IMR-90 (cell line): ENCODE data around the gene AHR. TPM values are rescaled to one million over a fixed set of nuclear protein-coding genes. Genes with fewer than 3 reads are reported as not detected.
"Not testable (repeated sequence)": the region's sequence is repeated elsewhere in the genome, so short reads cannot be mapped to it uniquely, and the experiment has no call there.

ENCODE experiments used
- ATAC-seq: fragments of 200-7000 bp; cut with Tn5 transposase; 2 replicates; pipeline ENCODE4 v1.9.1; 2020; ENCODE audit warnings: low read depth, mild to moderate bottlenecking, moderate library complexity
- BruUV-seq: library from RNA; stranded (reverse); fragments of 400-500 nt; replicated peaks from 2 replicates; lab custom pipeline; 2021; lab: Mats Ljungman, UMichigan
- CTCF ChIA-PET: fragments of 300-600 bp; formaldehyde crosslinking; extraction: SDS; loops from one replicate; lab custom pipeline; 2021; ENCODE audit warnings: antibody characterized with exemption; lab: Yijun Ruan, JAX
- POLR2A ChIA-PET: fragments of 300-600 bp; sonication (Branson Sonifier 250); formaldehyde crosslinking; loops from one replicate; lab custom pipeline; 2022; ENCODE audit warnings: antibody characterized with exemption; ENCODE audit not compliant: unreplicated experiment; lab: Charles Lee
- DNase-seq: peaks from one replicate; pipeline ENCODE4 v3.0.0; 2013
- H2AFZ ChIP-seq: replicated peaks from 2 replicates; pipeline ENCODE3; 2013; ENCODE audit warnings: low read length, mild to moderate bottlenecking; ENCODE audit not compliant: poor library complexity
- H2AK5ac ChIP-seq: 2 replicates; pipeline ENCODE4 v1.6.1; 2013; ENCODE audit warnings: low read depth, low read length, inconsistent platforms
- H2AK9ac ChIP-seq: replicated peaks from 2 replicates; pipeline ENCODE3; 2013; ENCODE audit warnings: mild to moderate bottlenecking, low read depth, low read length, moderate library complexity; ENCODE audit not compliant: poor library complexity
- H2BK120ac ChIP-seq: 2 replicates; pipeline ENCODE4 v1.6.1; 2013; ENCODE audit warnings: low read depth, low read length, inconsistent platforms
- H2BK15ac ChIP-seq: 3 replicates; pipeline ENCODE4 v1.6.1; 2013; ENCODE audit warnings: low read depth, low read length, inconsistent platforms
- H2BK20ac ChIP-seq: 2 replicates; pipeline ENCODE4 v1.6.1; 2013; ENCODE audit warnings: low read depth, mild to moderate bottlenecking, inconsistent platforms, low read length, moderate library complexity
- H2BK5ac ChIP-seq: 2 replicates; pipeline ENCODE4 v1.6.1; 2013; ENCODE audit warnings: mild to moderate bottlenecking, low read depth, low read length, inconsistent platforms; ENCODE audit not compliant: poor library complexity, severe bottlenecking
- H3K14ac ChIP-seq: replicated peaks from 2 replicates; pipeline ENCODE4 v1.6.1; 2013; ENCODE audit warnings: low read depth, low read length, inconsistent platforms
- H3K18ac ChIP-seq: 2 replicates; pipeline ENCODE4 v1.6.1; 2013; ENCODE audit warnings: low read depth, low read length, control low read depth
- H3K23ac ChIP-seq: 2 replicates; pipeline ENCODE4 v1.6.1; 2013; ENCODE audit warnings: low read depth, low read length, inconsistent platforms
- H3K27ac ChIP-seq: 2 replicates; pipeline ENCODE4 v1.5.1; 2013; ENCODE audit warnings: mild to moderate bottlenecking, control low read depth, low read length; ENCODE audit not compliant: insufficient read depth
- H3K27me3 ChIP-seq: 2 replicates; pipeline ENCODE4 v1.6.1; 2013; ENCODE audit warnings: low read length; ENCODE audit not compliant: control insufficient read depth, insufficient read depth
- H3K36me3 ChIP-seq: 2 replicates; pipeline ENCODE4 v1.6.1; 2013; ENCODE audit warnings: low read length, mixed read lengths; ENCODE audit not compliant: control insufficient read depth, insufficient read depth
- H3K4ac ChIP-seq: 2 replicates; pipeline ENCODE4 v1.6.1; 2013; ENCODE audit warnings: low read depth, low read length, inconsistent platforms
- H3K4me1 ChIP-seq: 2 replicates; pipeline ENCODE4 v1.6.1; 2013; ENCODE audit warnings: low read length, mixed read lengths; ENCODE audit not compliant: control insufficient read depth, insufficient read depth
- H3K4me2 ChIP-seq: 2 replicates; pipeline ENCODE4 v1.6.1; 2013; ENCODE audit warnings: low read depth, mild to moderate bottlenecking, control low read depth, low read length, moderate library complexity
- H3K4me3 ChIP-seq: 2 replicates; pipeline ENCODE4 v1.5.1; 2013; ENCODE audit warnings: low read depth, mild to moderate bottlenecking, control low read depth, low read length, moderate library complexity; ENCODE audit not compliant: insufficient read depth
- H3K56ac ChIP-seq: 2 replicates; pipeline ENCODE4 v1.6.1; 2013; ENCODE audit warnings: low read length, inconsistent platforms; ENCODE audit not compliant: insufficient read depth; ENCODE audit errors: extremely low read depth
- H3K79me1 ChIP-seq, 2 experiments: 2 replicates each; pipeline ENCODE4 v1.6.1; 2013; ENCODE audit warnings: low read length in 2 of 2, inconsistent platforms in 1 of 2, low read depth in 1 of 2
- H3K9ac ChIP-seq: 2 replicates; pipeline ENCODE4 v1.6.1; 2013; ENCODE audit warnings: low read depth, low read length, control low read depth
- H3K9me1 ChIP-seq: 2 replicates; pipeline ENCODE4 v1.6.1; 2013; ENCODE audit warnings: low read length, inconsistent platforms; ENCODE audit not compliant: insufficient read depth
- H3K9me3 ChIP-seq: 2 replicates; pipeline ENCODE4 v1.6.1; 2013; ENCODE audit warnings: low read length; ENCODE audit not compliant: control insufficient read depth, insufficient read depth
- H4K20me1 ChIP-seq: 2 replicates; pipeline ENCODE4 v1.6.1; 2013; ENCODE audit warnings: low read length, inconsistent platforms; ENCODE audit not compliant: insufficient read depth
- H4K5ac ChIP-seq: 2 replicates; pipeline ENCODE4 v1.6.1; 2013; ENCODE audit warnings: mild to moderate bottlenecking, low read depth, low read length, control low read depth
- H4K8ac ChIP-seq, 2 experiments: 2 replicates each; pipeline ENCODE4 v1.6.1; 2013; ENCODE audit warnings: low read depth in 2 of 2, low read length in 2 of 2, control low read depth in 1 of 2, inconsistent platforms in 1 of 2
- H4K91ac ChIP-seq: 2 replicates; pipeline ENCODE4 v1.6.1; 2013; ENCODE audit warnings: low read depth, low read length, inconsistent platforms; ENCODE audit not compliant: insufficient read depth
- WGBS, 2 experiments: methylation state at CpG; one replicate each; pipeline versions ENCODE4 v1.1.5 to v1.1.7; 2013; ENCODE audit warnings: missing lambda C conversion rate in 2 of 2; ENCODE audit not compliant: insufficient read length in 1 of 2; ENCODE audit errors: extremely low coverage in 2 of 2; 5-methylcytosine and 5-hydroxymethylcytosine counted together
- dilution Hi-C: fragments of 300-500 bp; cut with HindIII; formaldehyde crosslinking; loops from one replicate; pipeline ENCODE4 v1.14.3; 2018; ENCODE audit warnings: low sequenced_read_pairs; ENCODE audit not compliant: unreplicated experiment
- in situ Hi-C: fragments of 300-500 bp; cut with MboI; formaldehyde crosslinking; loops from 3 replicates; pipeline ENCODE4 v1.14.3; 2019; ENCODE audit warnings: low sequenced_read_pairs, inconsistent platforms, mixed read lengths
- intact Hi-C: fragments of 100-400 bp; cut with micrococcal nuclease; formaldehyde crosslinking; loops from 2 replicates; pipeline ENCODE4 v1.10.0; 2022
- polyA plus RNA-seq, 3 experiments: library from polyadenylated mRNA; depleted of rRNA; stranded (reverse); fragments of >200 nt; gene quantifications; 2 replicates each; pipeline ENCODE4 v1.2.3, GENCODE V29; 2012; ENCODE audit warnings: low replicate concordance in 1 of 3
- total RNA-seq: library from RNA; depleted of rRNA; stranded (reverse); fragments of >200 nt; gene quantifications from 2 replicates; pipeline ENCODE4 v1.2.3, GENCODE V29; 2012

Gene AHR
- total and polyA plus RNA-seq, 2 of the 4 experiments (the other 2 are of a cell fraction): 6.9 to 55.2 TPM

DNA sequence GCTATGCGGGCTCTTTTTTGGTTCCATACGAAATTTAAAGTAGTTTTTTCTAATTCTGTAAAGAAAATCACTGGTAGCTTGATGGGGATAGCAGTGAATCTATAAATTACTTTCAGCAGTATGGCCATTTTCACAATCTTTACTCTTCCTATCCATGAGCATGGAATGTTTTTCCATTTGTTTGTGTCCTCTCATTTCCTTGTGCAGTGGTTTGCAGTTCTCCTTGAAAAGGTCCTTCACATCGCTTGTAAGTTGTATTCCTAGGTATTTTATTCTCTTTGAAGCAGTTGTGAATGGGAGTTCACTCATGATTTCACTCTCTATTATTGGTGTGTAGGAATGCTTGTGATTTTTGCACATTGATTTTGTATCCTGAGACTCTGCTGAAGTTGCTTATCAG lies 51.9 kb downstream of the AHR start:
- CTCF ChIA-PET, dilution Hi-C loops, H3K4ac ChIP-seq, H3K4me1 ChIP-seq, in situ Hi-C loops, H2BK120ac ChIP-seq, H3K9me3 ChIP-seq, H3K14ac ChIP-seq, H2AFZ ChIP-seq, ATAC-seq, H2BK5ac ChIP-seq, H4K5ac ChIP-seq, H3K27ac ChIP-seq, H3K56ac ChIP-seq, DNase-seq, POLR2A ChIA-PET, H2AK5ac ChIP-seq, H3K4me3 ChIP-seq, intact Hi-C loops, H4K8ac ChIP-seq, H3K23ac ChIP-seq, H3K27me3 ChIP-seq, H2BK15ac ChIP-seq, H4K20me1 ChIP-seq, H3K79me1 ChIP-seq, H2BK20ac ChIP-seq, H3K4me2 ChIP-seq, H3K9ac ChIP-seq, H3K9me1 ChIP-seq, H3K18ac ChIP-seq, H2AK9ac ChIP-seq, H3K36me3 ChIP-seq, H4K91ac ChIP-seq, BruUV-seq: not testable (repeated sequence)
- no CpG with 5 or more reads among the region's 3 CpGs for WGBS, 2 experiments

DNA sequence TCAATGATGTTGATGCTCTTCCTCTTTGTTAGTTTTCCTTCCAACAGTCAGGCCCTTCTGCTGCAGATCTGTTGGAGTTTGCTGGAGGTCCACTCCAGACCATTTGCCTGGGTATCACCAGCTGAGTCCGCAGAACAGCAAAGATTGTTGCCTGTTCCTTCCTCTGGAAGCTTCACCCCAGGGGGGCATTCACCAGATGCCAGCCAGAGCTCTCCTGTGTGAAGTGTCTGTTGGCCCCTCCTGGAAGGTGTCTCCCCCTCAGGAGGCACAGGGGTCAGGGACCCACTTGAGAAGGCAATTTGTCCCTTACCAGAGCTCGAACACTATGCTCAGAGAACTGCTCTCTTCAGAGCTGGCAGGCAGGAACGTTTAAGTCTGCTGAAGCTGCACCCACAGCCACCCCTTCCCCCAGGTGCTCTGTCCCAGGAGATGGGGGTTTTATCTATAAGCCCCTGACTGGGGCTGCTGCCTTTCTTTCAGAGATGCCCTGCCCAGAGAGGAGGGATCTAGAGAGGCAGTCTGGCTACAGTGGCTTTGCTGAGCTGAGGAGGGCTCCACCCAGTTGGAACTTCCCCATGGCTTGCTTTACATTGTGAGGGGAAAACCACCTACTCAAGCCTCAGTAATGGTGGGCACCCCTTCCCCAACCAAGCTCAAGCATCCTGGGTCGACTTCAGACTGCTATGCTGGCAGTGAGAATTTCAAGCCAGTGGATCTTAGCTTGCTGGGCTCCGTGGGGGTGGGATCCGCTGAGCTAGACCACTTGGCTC lies 55.4 kb downstream of the AHR start:
- POLR2A ChIA-PET, CTCF ChIA-PET, H2BK120ac ChIP-seq, H2AFZ ChIP-seq, ATAC-seq, H3K4me3 ChIP-seq, H3K4me2 ChIP-seq, H4K5ac ChIP-seq, DNase-seq, H3K9me3 ChIP-seq, H3K79me1 ChIP-seq, H2BK15ac ChIP-seq, H3K9ac ChIP-seq, H3K14ac ChIP-seq, H4K8ac ChIP-seq, H2AK5ac ChIP-seq, in situ Hi-C loops, H3K36me3 ChIP-seq, intact Hi-C loops, BruUV-seq, H2BK20ac ChIP-seq, H3K27ac ChIP-seq, H3K4ac ChIP-seq, dilution Hi-C loops, H3K9me1 ChIP-seq, H3K4me1 ChIP-seq, H3K27me3 ChIP-seq, H3K56ac ChIP-seq, H2AK9ac ChIP-seq, H3K23ac ChIP-seq, H4K20me1 ChIP-seq, H2BK5ac ChIP-seq, H3K18ac ChIP-seq, H4K91ac ChIP-seq: not testable (repeated sequence)
- WGBS, 2 experiments: no CpG with 5 or more reads among the region's 6 CpGs
